ENCODE results near the gene EXOC6.
"Not testable (repeated sequence)": the region's sequence is repeated elsewhere in the genome, so short reads cannot be mapped to it uniquely, and the experiment has no call there.

Gene EXOC6

DNA sequence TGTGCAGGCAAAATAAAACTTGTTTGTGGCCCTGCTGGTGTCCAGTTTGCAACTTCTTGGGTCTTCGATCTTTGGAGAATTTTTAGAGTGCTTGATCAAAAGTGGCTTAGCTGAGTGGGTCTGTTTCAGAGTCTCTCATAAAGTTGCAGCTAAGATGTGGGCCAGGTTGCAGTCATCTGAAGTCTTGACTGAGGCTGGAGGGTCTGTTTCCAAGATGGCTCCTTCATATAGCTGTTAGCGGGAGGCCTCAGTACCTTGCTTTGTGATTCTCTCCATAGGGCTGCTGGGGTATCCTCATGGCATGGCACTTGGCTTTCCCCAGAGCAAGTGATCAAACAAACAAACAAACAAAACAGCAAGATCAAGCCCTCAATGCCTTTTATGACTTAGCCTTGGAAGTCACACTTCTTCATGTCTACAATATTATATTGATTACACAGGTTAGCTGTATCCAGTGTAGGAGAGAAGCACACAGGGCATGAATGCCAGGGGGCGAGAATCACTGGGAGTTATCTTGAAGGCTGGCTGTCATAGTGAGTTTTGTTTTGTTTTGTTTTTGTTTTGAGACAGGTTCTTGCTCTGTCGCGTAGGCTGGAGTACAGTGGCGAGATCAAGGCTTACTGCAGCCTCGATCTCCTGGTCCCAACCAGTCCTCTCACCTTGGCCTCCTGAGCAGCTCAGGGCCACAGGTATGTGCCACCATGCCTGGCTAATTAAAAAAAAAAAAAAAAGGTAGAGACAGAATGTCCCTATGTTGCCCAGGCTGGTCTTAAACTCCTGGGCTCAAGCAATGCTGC lies 235.6 kb downstream of the EXOC6 start:
- DNase-seq, result no peak

DNA sequence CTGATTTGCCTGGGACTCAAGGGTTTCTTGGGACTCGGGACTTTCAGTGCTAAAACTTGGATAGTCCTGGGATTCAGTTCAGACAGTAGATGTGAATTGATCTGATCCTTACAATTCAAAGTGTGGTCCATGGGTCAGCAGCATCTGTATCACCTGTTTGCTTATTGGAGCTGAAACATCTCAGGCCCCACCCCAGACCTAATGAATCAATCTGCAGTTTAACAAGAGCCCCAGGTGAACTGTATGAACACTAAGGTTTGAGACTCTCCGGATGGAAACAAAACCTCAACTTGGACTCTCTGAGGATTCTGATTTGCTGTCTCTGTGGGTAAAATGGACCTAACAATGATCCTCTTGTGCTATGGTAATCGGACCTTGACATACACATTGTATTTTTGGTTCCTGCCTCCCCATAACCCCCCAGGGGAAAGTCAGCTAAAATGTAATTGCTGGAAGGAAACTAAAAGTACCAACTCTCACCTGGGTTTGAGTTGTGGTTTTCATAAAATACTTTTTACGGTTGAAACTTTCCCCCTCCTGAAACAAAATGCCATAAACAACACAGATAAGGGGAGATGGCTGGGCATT lies 237.0 kb downstream of the EXOC6 start:
- no peak for DNase-seq

DNA sequence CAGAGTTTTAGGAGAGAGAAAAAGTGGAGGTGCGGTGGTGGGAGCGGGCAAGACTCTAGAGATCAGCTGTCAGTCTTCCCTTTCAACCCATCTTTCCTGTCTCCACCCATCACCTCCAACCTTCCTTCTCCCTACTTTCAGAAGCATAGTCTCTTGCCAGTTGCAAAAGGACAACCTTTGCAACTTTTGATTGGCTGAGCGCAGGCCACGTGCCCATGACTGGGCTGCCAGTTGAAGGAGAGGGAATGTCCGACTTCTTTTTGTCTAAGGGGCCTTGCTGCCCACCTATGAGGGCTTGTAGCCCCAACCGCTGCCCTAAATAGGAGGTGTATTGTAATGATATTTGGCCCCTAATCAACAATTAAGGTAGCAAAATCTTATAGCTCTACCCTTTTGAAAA lies 238.0 kb downstream of the EXOC6 start:
- DNase-seq, result no peak

DNA sequence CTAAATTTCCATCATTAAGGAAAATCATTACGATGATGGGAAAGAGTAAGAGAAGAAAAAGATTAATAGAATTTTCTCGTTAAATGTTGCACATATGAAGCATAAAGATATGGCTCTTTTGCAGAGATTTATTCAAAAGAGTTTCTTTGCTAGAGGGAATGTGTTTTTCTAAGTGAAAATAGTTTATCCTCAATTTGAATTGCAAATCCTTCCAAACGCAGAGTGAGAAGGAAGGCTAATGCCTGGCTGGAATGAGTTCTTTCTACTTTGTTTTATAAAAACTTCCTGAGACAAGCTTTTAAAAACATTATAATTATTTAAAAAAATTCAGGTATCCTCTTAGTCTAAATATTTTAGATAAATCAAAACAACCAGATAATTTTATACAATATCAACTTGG lies 239.5 kb downstream of the EXOC6 start:
- no peak for DNase-seq

DNA sequence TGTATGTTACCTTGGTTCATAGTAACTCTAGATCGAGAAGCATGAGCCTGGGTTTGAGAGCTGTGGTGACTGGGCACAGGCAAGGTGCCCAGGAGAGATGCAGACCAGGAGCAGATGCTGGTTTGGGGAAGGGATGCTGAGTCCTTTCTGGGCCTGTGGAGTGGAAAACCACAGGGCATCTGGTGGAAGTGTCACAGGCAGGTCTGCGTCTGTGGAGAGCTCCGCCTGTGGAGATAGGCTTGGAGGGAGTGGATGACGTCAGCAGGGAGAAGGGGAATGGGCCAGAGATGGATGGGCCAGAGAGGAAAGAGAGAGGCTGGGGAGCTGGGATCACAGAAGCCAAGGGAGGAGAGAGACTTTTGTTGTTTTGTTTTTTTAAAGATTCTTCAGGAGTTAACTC lies 240.1 kb downstream of the EXOC6 start:
- DNase-seq, result no peak

DNA sequence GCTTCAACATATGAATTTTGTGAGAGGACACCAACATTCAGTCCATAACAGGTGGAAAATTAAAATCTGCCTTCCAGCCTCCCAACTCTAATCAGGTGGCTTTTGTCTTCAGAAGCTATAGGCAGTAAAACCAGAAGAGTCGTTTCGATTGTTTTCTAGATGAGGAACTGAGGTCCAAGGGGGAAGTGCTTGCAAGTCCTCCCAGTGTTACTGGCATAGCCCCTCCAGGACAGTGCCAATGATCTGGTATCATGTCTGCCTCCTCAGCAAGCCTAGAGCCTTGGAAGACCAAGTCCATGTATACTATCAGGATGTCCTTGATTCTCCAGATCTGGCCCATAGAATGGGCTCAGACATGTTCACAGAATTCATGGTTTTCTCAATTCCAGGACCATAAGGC lies 242.3 kb downstream of the EXOC6 start:
- DNase-seq, result no peak

DNA sequence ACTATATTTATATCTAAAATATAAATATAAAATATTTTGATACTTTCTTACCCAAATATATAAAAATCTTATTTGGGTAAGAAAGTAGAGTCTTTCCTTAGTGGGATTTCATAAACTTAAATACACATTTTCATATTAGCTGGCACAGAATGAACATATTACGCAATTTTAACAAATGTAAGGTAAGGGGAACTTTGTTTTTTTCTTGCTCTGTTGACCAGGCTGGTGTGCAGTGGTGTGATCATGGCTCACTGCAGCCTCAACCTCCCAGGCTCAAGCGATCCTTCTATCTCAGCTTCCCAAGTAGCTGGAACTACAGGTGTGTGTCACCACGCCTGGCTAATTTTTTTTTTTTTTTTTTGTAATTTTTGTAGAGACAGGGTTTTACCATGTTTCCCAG lies 243.6 kb downstream of the EXOC6 start:
- no peak for DNase-seq

DNA sequence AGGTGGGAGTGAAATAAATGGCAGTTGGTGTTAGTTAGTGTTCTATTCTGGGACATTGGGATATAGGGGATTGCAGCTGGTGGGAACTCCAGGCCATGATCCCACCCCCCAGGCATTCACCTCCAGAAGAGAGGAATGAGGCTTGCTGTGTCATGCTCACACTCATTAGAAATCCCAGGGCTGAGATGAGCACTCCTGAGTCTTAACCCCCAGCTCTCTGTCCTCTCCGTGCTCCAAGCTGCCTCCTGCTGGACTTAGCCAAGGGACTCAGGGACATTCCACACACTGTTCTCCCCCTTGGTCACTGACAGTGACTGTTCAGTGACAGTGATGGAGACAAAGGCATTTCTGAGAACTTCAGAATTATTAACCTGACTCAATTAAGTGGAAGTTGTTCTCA lies 246.9 kb downstream of the EXOC6 start:
- DNase-seq, result no peak

DNA sequence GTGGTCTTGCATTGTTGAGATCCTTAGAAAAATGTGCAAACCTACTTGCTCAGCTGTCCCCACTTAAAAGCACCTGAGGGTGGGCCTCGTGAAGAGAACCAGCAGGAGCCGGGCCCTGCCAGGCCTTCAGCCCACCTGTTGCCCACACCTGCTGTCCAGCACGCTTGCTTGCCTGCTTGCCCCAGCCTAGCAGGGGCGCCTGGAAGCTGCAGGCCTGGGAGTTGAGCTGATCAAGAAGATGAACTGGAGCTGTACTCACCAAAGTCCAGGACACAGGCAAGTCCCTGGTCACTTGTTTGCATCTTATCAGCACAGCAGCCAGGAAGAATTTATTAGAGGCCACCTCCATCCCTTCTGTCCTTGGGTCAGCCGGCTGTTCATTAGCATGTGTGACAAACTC lies 248.6 kb downstream of the EXOC6 start:
- DNase-seq, result no peak

DNA sequence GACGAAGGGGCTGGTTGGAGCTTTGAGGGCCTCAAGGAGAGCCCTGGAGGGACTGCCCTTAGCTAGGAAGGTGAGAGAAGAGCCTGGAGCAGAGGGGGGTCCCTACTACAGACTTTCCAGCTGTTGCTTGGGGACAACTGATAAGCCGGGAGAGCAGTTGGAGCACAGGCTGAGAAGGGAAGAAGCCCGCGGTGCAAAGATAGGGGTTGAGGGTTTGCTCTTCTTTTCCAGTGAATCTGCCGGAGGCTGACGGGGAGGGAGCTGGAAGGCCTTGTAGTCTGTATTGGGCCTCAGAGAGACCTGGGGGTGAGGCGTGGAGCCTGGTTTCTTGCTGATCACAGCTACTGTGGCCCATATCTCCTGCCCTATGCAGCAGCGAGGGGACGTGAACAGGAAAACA lies 249.1 kb downstream of the EXOC6 start:
- DNase-seq, result no peak

DNA sequence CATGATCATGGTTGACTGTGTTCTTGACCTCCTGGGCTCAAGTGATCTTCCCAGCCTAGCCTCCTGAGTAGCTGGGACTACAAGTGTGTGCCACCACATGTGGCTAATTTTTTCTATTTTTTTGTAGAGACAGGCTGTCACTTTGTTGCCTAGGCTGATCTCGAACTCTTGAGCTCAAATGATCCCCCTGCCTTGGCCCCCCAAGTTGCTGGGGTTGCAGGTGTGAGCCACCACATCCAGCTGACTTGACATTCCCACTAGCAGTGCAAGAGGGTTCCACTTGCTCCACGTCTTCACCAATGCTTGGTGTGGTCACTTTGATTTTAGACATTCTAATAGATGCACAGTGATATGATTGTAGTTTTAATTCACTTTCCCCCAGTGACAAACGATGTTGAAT lies 250.5 kb downstream of the EXOC6 start:
- no peak for DNase-seq

DNA sequence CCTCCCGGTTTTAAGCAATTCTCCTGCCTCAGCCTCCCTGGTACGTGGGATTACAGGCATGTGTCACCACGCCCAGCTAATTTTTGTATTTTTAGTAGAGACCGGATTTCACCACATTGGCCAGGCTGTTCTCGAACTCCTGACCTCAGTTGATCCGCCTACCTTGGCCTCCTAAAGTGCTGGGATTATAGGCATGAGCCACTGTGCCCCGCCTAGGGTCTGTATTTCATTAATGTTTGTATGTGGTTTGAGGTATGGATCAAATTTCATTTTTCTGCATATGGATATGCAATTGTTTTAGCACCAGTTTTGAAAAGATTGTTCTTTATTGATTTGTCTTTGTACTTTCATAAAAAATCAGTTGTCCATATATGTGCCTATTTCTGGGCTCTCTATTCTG lies 251.3 kb downstream of the EXOC6 start:
- DNase-seq, result no peak

DNA sequence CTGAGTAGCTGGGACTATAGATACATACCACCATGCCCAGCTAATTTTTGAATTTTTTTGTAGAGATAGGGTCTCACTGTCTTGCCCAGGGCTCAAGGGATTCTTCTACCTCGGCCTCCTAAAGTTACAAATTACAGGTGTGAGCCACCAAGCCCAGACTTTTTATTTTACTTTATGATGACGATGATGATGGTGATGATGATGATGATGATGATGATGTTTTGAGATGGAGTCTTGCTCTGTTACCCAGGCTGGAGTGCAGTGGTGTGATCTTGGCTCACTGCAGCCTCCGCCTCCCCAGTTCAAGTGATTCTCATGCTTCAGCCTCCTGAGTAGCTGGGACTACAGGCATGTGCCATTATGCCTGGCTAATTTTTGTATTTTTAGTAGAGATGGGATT lies 252.8 kb downstream of the EXOC6 start:
- not testable (repeated sequence) for DNase-seq

DNA sequence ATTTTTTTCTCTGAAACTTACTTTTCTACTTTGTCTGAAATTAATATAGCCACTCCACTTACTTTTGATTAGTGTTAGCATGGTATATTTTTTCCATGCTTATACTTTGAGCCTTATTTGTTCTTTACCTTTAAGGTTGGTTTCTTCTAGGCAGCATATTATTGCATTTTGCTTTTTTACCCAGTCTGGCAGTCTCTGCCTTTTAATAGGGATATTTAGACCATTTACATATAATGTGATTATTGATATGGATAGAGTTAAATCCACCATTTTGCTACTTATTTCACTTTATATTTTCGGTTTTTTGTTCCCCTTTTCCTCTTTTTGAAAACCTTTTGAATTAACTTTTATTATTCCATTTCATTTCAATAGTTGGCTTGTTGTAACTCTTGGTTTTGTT lies 255.6 kb downstream of the EXOC6 start:
- DNase-seq, result no peak

DNA sequence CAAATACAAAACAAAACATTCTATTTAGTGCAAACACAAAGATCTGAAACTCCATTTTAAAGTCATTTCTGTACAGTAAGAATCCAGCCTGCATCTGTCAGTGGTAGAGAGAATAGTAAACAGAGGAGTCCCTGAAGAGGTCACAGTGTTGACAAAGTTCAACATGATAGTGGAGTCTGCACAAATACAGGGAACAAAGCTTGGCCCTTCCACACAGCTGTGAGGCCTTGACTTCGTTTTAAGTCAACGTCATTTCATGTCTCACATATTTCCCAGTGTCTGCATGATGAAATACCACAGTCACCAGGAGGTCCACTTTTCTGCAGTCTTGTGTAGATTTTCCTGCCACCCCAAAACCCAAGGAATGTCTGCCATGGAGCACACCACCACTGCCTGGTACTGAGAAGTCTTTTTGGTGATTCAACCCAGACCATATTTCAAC lies 258.3 kb downstream of the EXOC6 start:
- DNase-seq, result no peak

Measured in activated effector memory CD4-positive, alpha-beta T cell treated with Interleukin-2 at 50 U/mL for 16 hours (primary cell).